Stomach (tissue), 4 donors: Measurements from ENCODE around the gene CD1C.

ENCODE experiments used
- POLR2AphosphoS5 ChIP-seq, 3 donors: sonication (generic); formaldehyde crosslinking; IDR thresholded peaks; one replicate each; pipeline ENCODE4 v1.6.1; 2016; ENCODE audit warnings: antibody characterized with exemption in 3 of 3
- TF ChIP-seq, protein P1 (sequence below), 7 experiments: fragments of 450-650 bp in 4 of 7; fragments of 200-600 bp in 3 of 7; sonication (generic) in 3 of 7; IDR thresholded peaks; one replicate each; pipeline ENCODE4 v1.5.1; 2016 to 2019; ENCODE audit warnings: antibody characterized with exemption in 7 of 7, control low read depth in 2 of 7, mild to moderate bottlenecking in 1 of 7

DNA sequence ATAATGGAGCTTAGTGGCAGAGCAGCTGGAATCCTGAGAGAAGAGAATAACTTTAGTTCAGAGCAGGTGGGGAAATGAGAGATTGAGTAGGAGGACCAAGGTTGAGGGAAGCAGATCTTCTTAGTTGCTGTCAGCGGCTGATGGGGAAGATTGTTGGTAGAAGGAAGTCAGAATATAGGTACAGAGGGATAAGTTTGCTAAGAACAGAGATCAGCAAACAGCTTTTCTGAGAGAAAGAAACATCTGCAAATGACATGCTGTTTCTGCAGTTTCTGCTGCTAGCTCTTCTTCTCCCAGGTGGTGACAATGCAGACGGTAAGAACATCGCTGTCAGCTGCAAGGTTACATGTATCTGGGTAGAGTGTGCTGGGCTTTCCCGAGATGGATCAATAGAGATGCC, at the start of gene CD1C:
- TF ChIP-seq POLR2AphosphoS5 (IDR thresholded peaks at IDR 0.05) = no peak
- TF ChIP-seq, protein P1, sequence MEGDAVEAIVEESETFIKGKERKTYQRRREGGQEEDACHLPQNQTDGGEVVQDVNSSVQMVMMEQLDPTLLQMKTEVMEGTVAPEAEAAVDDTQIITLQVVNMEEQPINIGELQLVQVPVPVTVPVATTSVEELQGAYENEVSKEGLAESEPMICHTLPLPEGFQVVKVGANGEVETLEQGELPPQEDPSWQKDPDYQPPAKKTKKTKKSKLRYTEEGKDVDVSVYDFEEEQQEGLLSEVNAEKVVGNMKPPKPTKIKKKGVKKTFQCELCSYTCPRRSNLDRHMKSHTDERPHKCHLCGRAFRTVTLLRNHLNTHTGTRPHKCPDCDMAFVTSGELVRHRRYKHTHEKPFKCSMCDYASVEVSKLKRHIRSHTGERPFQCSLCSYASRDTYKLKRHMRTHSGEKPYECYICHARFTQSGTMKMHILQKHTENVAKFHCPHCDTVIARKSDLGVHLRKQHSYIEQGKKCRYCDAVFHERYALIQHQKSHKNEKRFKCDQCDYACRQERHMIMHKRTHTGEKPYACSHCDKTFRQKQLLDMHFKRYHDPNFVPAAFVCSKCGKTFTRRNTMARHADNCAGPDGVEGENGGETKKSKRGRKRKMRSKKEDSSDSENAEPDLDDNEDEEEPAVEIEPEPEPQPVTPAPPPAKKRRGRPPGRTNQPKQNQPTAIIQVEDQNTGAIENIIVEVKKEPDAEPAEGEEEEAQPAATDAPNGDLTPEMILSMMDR (IDR thresholded peaks at IDR 0.05) = no peak
